GM19397 (cell line): ENCODE data around the gene APOBEC3H.
A peak's percentile ranks its signal among the peaks of the same experiment; 100 is the strongest.
"Not testable (repeated sequence)": the region's sequence is repeated elsewhere in the genome, so short reads cannot be mapped to it uniquely, and the experiment has no call there.

Experiments
- ATAC-seq: cut with Tn5 transposase; IDR thresholded peaks from one replicate; pipeline ENCODE4 v1.9.1; 2021; ENCODE audit warnings: mild to moderate bottlenecking, moderate library complexity; ENCODE audit not compliant: unreplicated experiment

APOBEC3H gene

DNA sequence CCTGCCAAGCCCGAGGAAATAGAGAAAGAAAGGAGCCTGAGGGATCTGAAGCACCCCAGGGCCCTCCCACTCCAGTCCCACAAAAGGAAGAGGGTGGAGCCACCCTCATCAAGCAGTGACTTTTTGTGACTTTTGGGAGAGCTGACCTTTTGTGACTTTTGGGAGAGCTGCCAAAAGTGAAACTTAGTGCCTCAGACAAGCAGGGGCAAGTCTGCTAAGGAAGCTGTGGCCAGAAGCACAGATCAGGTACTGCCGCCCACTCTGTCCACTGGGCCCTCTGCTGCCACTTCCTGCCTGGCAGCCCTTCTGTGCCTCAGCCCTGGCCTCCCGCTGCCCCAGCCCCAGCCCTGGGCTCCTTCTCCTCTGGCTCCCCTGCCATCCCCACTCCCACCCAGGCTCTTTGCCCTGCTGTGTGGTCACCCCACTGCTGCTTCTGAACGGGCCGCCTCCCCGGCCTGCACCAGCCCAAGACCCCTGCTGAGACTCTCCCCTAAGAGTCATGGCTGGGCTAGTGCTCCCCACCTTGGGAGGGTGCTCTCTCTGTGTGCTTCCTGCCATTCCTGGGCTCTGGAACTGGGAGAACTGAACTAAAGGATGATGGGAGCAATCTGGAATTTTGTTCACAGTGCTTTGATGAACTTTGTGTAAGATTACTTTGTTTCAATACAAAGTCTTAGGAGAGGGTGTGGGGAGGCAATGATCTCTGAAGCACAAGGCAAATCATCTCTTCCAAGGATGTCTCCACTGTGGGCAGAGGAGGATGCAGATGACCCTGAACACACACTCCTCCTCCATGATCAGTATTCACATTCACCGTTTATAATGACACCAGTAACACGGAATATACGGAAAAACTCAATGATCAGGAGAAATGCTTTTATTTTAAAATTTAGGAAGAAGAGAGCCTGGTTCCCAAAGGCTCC is at the start of gene APOBEC3H:
APOBEC3H (plus strand) TSS at position 147 of the 923 bp plus-strand sequence. CDS start 3,035 bp downstream, outside the sequence.
- ATAC-seq, result no peak

DNA sequence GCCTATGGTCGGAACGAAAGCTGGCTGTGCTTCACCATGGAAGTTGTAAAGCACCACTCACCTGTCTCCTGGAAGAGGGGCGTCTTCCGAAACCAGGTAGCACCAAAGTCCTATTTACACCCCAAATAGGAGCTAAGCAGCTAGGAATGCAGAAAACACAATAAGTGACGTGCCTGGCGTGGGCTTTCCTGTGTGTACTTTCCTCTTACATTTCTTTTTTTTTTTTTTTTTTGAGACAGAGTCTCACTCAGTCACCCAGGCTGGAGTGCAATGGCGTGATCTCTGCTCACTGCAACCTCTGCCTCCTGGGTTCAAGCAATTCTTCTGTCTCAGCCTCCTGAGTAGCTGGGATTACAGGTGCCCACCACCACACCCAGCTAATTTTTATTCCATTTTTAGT is 47.6 kb upstream of the APOBEC3H start:
- ATAC-seq, result not testable (repeated sequence)

DNA sequence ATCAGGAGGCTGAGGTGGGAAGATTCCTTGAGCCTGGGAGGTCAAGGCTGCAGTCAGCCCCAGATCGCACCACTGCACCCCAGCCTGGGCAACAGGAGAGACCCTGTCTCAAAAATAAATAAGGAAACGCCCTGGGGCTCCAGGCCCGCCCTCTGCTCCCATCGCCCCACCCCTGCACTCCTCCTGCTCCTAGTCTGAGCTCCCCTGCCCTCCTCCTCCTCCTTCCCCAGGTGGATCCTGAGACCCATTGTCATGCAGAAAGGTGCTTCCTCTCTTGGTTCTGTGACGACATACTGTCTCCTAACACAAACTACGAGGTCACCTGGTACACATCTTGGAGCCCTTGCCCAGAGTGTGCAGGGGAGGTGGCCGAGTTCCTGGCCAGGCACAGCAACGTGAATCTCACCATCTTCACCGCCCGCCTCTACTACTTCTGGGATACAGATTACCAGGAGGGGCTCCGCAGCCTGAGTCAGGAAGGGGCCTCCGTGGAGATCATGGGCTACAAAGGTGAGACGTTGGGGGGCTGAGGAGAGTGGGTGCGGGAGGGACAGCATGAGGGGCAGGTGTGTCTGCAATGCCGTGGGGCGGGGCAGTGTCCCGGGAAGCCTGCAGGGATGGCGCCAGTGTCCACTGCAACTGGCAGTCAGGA is 45.1 kb upstream of the APOBEC3H start:
- ATAC-seq, result not testable (repeated sequence)

DNA sequence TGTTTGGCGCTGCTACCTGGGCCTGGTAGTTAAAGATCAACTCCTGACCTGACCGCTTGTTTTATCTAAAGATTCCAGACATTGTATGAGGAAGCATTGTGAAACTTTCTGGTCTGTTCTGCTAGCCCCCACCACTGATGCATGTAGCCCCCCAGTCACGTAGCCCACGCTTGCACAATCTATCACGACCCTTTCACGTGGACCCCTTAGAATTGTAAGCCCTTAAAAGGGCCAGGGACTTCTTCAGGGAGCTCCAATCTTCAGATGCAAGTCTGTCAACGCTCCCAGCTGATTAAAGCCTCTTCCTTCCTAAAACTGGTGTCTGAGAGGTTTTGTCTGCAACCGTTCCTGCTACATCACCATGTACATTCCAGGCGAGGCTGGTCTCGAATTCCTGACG is 41.4 kb upstream of the APOBEC3H start:
- no peak for ATAC-seq

DNA sequence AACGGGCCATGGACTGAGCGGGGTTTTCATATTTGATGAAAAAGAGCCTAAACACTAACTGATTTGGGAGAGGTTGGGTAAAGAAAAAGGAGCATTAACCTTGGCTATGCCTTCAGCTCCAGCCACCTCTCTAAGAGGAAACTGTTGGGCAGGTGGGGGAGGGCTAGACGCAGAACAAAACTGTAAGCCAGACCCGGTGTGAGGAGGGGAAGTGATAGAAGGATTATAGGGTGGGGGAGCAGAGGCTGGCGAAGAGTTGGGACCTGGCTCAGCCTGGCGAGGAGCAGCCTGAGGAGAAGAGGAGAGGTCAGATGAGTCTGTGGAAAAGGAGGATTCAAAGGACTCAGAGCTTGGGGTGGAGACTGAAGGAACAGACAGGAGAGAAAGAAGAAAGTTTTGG is 35.8 kb upstream of the APOBEC3H start:
- ATAC-seq, result not testable (repeated sequence)

DNA sequence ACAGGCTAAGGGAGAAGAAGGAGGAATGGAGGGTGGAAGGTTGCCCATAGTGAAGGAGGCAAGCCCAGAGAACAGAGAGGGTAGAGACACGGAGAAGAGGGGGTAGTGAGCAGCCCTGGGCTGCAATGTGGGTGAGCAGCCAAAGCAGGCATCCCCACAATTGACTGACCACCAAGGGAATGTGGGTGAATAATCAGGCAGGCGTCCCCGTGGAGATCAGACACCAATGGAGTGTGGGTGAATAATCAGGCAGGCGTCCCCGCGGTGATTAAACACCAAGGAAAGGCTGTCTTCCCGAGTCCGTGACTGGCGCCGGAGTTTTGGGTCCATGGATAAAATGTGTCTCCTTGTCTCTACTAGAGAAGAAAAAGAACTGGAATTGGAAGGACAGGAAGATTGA is 35.1 kb upstream of the APOBEC3H start:
- ATAC-seq, result not testable (repeated sequence)

DNA sequence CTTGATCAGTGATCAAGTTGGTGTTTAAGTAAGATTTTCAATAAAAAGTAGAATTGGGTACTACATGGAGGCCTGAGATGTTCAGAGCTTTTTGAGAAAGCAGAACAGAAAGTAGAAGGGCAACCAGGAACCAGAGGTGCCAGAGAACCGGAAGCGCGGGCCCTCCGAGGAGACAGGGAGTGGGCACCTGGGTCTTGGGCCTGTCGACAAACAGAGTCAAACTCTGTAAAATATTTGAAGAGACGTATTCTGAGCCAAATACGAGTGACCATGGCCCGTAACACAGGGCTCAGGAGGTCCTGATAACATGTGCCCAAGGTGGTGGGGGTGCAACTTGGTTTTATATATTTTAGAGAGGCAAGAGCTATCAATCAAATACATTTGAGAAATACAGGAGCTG is 33.1 kb upstream of the APOBEC3H start:
- not testable (repeated sequence) for ATAC-seq

DNA sequence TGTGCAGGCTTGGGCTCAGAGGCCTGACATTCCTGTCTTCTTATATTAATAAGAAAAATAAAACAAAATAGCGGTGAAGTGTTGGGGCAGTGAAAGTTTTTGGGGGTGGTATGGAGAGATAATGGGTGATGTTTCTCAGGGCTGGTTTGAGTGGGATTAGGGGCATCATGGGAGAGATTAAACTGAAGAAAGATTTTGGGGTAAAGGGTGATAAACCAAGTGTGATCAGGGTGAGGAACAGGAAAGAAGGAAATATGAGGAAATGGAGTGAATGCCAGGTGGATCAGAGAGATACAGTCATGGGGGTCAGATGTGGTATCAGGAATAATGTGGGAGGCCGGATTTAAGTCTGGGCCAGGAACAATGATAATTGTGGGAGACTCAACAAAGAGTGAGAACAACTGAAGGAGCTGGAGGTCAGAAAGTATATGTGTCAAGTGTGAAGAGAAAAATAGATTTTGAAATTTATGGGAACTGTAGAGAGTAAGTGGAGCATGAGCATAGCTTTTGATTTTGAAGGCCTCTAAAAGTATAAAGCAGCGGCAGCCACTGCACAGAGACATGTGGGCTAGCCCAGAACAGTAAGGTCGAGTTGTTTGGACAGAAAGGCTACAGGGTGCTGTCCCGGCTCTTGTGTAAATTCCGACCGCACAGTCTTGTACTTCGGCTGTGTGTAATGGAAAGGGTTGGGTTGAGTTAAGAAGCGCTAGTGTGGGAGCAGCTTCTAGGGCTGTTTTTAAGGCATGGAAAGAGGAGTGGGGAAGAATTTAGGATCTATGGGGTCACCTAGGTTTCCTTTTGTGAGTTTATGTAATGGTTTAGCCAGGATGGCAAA is 30.4 kb upstream of the APOBEC3H start:
- ATAC-seq, result not testable (repeated sequence)

DNA sequence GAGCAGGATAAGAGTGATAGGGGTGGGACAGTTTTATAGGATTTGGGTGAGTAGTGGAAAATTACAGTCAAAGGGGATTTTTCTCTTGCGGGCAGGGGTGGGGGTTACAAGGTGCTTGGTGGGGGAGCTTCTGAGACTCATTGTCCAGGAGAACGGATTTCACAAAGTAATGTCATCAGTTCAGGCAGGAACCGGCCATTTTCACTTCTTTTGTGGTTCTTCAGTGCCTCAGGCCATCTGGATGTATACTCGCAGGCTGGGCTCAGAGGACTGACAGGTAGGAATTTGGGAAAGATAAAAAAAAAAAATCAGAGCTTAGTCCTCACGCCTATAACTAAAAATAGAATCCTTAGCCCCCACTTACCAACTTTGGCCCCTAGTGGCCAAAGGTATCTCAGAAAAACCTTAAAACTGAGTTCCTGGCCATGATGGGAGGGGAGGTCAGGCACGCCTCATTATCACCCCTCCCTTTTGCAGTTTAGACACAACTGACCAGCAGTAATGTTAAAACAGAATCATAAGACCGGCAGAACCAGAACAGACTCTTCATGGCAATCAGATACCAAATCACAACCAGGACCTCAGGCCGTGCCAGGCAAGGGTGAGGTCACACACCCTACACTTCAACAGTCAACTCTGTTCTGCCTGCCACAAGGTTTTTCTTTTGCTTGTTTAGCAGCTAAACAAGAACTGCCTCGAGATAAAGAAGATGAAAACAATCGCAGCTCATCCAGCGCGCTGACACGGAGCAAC is 28.8 kb upstream of the APOBEC3H start:
- no peak for ATAC-seq

DNA sequence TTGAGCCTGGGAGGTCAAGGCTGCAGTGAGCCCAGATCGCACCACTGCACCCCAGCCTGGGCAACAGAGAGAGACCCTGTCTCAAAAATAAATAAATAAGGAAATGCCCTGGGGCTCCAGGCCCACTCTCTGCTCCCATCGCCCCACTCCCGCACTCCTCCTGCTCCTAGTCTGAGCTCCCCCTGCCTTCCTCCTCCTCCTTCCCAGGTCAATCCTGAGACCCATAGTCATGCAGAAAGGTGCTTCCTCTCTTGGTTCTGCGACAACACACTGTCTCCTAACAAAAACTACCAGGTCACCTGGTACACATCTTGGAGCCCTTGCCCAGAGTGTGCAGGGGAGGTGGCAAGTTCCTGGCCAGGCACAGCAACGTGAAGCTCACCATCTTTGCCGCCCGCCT is 26.9 kb upstream of the APOBEC3H start:
- no peak for ATAC-seq

DNA sequence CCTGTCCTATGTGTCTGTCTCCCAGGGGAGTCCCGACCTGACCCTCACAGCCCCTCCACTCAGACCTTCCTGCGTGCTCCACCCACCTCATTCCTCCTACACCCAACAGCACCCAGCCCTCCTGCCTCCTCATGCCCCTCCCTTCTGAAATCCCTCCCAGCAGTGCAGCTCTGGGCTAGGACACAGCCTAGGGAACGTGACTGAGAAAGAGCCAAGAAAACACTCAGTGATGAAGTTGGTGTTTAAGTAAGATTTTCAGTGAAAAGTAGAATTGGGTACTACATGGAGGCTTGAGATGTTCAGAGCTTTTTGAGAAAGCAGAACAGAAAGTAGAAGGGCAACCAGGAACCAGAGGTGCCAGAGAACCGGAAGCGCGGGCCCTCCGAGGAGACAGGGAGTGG is 24.5 kb upstream of the APOBEC3H start:
- ATAC-seq, result not testable (repeated sequence)

DNA sequence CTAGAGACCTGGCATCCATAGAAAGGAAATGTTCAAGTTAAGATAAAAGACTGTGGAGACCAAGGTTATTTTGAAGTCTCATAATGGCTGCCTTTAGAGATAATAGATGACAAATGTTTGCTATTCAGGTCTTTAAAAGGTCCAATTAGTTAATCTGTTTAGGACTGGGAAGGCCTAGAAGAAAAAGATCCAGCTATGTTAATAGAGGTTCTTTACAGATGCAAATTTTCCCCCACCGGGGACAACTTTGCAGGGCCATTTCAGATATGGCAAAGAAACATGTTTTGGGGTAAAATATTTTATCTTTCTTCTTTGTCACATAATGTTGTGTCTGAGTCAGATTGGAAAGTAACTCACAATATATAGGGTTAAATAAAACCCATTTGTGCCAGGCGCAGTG is 23.1 kb upstream of the APOBEC3H start:
- no peak for ATAC-seq

DNA sequence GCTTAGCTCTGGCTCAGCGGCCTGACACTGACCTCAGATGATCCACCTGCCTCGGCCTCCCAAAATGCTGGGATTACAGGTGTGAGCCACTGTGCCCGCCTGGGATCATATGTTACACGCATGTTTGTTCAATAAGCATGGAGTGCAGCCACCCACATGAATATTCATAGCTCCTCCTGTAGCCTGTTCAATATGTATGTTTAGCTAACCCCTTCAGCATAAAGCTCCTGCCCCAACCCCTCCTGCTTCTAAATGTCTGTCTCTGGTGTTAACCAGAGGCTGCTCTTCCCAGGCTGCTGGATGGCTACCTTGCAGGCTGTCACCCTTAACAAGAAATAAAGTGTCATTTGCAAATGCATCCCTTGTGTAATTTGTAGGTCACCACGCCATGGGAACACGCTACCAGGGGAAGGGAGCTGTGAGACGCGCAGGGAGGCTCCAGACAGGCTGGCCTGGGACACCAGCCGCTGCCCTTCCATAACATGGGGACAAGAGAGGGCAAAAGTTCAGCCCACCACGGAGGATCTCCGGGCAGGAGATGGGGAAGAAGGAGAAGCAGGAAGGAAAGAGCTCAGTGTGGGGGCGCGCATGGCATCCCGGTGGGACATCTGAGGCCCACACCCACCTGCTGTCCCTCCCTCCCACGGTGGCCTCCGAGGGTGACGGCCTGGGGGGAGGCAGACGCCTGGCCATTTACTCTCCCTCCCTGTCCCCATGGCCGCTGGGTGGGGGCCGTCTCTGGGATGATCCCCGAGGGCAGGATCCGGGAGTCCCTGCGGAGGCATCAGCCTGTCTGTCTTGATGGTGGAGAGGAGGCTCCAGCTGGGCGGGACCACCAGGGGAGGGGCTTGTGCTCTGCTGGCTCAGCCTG is 20.7 kb upstream of the APOBEC3H start:
- ATAC-seq, result not testable (repeated sequence)

DNA sequence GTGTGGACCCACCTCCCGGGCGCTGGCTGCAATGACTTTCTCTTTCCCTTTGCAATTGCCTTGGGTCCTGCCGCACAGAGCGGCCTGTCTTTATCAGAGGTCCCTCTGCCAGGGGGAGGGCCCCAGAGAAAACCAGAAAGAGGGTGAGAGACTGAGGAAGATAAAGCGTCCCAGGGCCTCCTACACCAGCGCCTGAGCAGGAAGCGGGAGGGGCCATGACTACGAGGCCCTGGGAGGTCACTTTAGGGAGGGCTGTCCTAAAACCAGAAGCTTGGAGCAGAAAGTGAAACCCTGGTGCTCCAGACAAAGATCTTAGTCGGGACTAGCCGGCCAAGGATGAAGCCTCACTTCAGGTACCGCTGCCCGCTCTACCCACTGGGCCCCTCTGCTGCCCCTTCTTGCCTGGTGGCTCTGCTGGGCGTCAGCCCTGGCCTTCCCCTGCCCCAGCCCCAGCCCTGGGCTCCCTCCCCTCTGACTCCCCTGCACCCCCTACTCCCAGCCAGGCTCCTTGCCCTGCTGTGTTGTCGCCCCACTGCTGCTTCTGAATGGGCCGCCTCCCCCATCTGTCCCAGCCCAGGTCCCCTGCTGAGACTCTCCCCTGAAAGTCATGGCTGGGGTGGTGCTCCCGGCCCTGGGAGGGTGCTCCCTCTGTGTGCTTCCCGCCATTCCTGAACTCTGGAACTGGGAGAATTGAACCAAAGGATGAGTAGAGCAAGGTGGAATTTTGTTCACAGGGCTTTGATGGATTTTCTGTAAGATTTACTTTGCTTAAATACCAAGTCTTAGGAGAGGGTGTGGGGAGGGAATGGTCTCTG is 19.8 kb upstream of the APOBEC3H start, which contains the start of gene APOBEC3G:
APOBEC3G (plus strand) TSS at position 250 of the 815 bp plus-strand sequence; CDS start at position 337, 87 bp downstream.
- ATAC-seq, result peak; percentile 80

DNA sequence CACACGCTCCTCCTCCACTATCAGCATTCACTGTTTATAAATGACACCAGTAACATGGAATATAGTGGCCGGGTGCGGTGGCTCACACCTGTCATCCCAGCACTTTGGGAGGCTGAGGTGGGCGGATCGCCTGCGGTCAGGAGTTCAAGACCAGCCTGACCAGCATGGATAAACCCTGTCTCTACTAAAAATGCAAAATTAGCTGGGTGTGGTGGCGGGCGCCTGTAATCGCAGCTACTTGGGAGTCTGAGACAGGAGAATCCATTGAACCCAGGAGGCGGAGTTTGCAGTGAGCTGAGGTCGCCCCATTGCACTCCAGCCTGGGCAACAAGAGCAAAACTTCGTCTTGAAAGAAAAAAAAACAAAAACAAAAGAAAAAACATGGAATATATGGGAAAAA is 19.1 kb upstream of the APOBEC3H start:
- ATAC-seq, result not testable (repeated sequence)

DNA sequence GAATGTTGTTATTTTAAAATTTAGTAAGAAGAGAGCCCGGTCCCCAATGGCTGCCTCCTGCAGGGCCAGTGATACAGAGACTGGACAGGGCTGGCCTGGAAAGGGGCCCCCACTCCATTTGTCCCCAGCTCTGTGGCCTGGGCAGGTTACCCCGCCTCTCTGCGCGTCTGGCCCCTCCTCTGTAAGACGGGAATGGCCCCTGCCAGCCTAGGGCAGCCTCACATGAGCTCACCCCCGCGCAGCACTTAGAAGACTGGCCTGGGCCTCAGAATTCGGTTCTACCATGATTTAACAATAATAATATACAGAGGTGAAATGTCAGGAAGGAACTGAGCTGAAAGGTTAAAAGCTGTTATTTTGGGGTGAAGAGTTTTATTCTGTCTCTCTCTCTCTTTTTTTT is 18.7 kb upstream of the APOBEC3H start:
- ATAC-seq, result no peak

DNA sequence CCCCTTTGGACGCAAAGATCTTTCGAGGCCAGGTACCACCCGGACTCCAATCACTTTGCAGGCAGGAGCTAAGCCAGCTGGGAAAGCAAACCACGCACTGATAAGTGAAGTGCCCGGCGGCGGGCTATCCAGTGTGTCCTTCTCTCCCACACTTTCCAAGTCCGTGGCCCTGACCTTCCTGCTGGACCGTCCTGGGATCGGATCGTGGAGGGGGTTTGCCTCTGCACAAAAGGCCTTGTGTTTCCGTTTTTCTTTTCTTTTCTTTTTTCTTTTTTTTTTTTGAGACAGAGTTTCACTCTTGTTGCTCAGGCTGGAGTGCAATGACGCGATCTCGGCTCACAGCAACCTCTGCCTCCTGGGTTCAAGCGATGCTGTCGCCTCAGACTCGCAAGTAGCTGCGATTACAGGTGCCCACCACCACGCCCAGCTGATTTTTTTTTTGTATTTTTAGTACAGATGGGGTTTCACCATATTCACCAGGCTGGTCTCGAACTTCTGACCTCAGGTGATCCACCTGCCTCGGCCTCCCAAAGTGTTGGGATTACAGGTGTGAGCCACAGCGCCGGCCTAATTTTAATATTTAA is 17.9 kb upstream of the APOBEC3H start:
- not testable (repeated sequence) for ATAC-seq
